Activated naive CD8-positive, alpha-beta T cell treated with anti-CD3 and anti-CD28 coated beads, Interleukin-2, amount 50 U/mL, for 16 hours (primary cell): ENCODE measurements around the gene TCEANC.

Experiments
- DNase-seq: peaks from one replicate; pipeline ENCODE4 v3.0.0-alpha.2; 2020; ENCODE audit warnings: low read depth, low spot score

The TCEANC gene

GRCh38 chrX:13692771-13693231, 39.9 kb downstream of the TCEANC start:
- no peak for DNase-seq

- no peak for DNase-seq
Observed at GRCh38 chrX:13693341-13693961, 40.5 kb downstream of the TCEANC start.

GRCh38 chrX:13694359-13694758, 41.4 kb downstream of the TCEANC start:
- DNase-seq = no peak

- DNase-seq = no peak
Observed at GRCh38 chrX:13694983-13695382, 42.0 kb downstream of the TCEANC start.

- DNase-seq = no peak
Observed at GRCh38 chrX:13695601-13696115, 42.7 kb downstream of the TCEANC start.

- DNase-seq = no peak
Observed at GRCh38 chrX:13697455-13697854, 44.5 kb downstream of the TCEANC start.

GRCh38 chrX:13697976-13698375, 45.0 kb downstream of the TCEANC start:
- no peak for DNase-seq

- DNase-seq = no peak
Observed at GRCh38 chrX:13698432-13698831, 45.5 kb downstream of the TCEANC start.

- no peak for DNase-seq
Observed at GRCh38 chrX:13699183-13699826, 46.4 kb downstream of the TCEANC start.

GRCh38 chrX:13700380-13700779, 47.4 kb downstream of the TCEANC start:
- no peak for DNase-seq

- DNase-seq = no peak
Observed at GRCh38 chrX:13702111-13702789, 49.3 kb downstream of the TCEANC start.

- DNase-seq = no peak
Observed at GRCh38 chrX:13703135-13703534, 50.2 kb downstream of the TCEANC start.

GRCh38 chrX:13703589-13703988, 50.6 kb downstream of the TCEANC start:
- no peak for DNase-seq

GRCh38 chrX:13711141-13711540, 58.2 kb downstream of the TCEANC start:
- DNase-seq = no peak
